Medulla oblongata (tissue), 1 donor: ENCODE data around the gene IKZF1.
A peak's percentile ranks its signal among the peaks of the same experiment; 100 is the strongest.

Source experiments
- DNase-seq: peaks from one replicate; pipeline ENCODE4 v3.0.0-alpha.2; 2015; ENCODE audit errors: extremely low spot score

The IKZF1 gene

DNA sequence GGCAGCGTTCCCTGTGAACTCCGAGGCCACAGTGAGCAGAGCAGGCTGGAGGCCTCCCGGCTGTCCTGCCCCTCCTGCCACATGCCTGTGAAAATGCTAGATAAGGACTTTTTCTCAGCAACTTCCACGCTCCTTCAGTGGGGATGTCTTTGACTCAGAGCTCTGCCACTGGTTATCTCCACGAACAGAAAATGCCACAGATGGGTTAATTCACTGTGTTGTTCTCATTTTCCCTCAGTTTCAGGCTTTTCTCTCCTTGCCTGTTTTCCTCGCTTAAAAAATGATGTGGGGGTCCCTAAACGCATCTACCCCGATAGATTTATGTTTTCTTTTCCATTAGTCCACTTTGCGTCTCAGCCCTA is 51.3 kb downstream of the IKZF1 start:
- DNase-seq: peak; percentile 22

DNA sequence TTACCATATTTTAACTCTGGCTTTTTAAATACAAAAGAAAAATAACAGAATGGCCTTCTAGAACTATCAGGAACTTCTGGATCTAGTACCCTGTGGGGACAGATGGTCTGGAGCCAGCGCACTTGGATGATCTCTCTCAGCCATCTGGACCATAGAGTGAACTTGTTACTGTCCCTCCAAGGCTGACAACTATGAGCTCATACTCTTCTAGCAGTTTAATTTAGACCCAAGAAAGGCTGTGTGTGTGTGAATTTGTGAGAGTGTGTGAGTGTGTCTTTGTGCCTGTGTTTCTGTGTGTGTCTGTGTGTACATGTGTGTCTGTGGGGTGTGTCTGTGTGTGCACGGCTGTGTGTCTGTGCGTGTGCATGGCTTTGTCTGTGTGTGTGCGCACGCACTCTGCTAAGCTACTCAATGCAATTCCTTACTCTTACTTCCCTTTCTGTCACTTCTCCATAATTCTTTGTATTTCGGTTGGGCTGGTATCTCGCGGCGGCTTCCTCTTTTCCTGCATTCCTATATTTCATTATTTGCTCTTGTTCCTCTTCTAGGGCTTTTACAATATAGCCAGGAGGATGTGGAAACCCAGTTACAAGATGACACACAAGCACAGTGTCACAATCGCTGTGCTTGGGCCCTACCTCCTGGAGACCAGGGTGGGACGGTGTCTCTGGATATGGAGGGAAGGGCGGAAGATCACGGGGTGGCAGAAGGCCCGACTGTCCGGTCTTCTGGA is 51.9 kb downstream of the IKZF1 start:
- DNase-seq: peak; percentile 71

DNA sequence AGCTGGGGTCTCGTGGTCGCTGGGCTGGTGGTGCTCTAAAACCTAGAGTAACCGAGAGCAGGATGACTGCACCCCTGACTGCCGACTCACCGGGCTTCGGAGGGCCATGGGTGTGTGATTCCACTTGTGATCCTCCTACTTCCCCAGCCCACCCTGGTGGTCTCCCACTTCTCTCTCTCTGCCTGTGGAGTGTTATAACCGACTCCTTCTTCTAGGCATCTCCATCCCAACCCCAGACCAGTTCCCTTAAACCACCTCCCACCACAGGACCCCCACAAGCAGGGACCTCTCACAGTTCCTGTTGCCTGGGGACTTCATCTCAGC is 52.4 kb downstream of the IKZF1 start:
- DNase-seq: no peak

DNA sequence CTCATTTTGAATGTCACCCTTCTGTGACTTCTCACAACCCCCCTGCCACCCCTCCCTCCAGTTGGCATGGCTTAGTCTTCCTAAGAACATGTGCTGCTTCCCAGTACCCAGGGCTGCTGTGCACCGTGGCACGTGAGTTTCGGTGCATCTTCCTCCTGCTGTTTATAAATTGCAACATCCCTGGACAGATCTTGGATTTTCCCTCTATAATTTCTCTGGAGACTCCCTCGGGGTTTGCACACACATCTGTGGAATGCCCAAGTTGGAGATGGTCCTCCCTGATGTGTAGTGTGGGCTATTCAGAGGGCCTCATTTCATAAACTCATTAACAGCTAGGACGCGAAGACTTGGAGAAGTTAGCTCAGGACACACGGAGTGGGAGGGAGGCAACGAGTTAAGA is 52.9 kb downstream of the IKZF1 start:
- no peak for DNase-seq

DNA sequence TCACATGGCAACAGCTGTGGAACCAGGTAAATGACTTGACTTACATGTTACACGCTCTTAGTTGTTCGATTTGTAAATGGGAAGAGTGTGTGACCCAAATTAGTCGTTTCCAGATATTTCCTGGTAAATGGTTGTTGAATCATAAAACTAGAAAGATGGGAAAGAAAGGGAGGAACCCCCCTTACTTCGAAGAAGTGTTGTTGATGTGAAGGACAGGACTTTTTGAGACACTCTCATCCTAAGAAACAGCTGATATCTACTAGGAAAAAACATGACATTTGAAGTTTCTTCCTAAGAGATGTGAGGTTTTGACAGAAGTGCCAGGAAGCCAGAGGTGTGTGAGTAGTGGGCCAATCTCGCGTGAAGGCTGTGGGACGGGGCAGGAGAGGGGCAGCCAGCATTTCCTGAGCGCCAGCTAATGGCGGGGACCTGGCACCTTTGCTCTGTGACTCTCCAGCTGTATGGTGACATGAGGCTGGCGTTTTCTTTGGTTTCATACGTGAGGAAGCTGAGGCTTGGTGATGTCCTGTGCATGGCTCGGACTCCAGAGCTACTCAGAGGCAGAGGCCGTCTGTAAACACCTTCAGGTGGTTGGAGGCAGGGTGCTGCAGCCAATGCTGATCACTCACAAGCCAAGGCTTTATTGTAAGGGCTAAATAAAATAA is 53.7 kb downstream of the IKZF1 start:
- no peak for DNase-seq

DNA sequence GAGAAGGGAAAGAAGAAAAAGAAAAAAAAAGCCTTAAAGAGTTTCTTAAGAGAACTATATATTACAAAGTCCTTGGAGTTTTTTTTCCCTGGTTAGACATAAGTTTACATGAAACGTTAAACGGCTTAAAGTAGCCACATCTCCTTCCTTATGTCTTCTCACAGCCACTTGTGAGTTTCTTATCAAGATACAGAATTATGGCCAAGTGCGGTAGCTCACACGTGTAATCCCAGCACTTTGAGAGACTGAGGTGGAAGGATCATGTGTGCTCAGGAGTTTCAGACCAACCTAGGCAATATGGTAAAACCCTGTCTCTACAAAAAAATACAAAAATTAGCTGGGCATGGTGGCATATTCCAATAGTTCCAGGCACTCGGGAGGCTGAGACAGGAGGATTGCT is 54.3 kb downstream of the IKZF1 start:
- no peak for DNase-seq

DNA sequence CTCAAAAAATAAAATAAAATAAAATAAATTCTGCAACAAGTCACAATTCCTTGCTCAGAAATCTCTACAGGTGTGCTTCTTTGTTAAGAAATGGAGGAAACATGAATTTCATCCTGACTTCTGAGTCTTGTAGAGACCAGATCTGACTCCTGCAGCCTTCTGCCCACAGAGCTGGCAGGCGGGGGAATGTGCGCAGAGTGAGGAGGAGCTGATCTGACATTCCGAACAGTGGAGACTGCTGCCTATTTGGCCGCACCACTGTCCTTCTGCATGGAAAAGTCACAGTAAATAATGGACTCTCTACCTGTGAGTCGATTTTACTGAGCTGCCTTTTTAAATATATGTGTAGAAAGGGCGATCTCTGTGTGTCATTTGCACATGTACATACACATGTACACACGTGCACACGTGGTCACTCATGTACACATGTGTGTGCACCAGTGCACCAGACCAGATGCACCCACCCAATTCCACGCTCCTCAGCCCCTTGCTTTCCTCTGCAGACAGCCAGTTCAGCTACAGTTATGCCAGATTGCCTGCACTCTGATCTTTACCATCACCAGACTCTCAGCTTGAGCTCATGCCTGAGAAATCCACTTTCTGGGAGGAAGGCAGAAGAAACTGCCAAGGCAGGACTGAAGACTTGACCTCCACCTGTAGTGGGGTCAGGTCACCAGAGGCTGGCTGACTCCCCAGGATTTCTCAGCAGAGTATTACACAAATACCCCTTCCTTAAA is 54.9 kb downstream of the IKZF1 start:
- DNase-seq: no peak

DNA sequence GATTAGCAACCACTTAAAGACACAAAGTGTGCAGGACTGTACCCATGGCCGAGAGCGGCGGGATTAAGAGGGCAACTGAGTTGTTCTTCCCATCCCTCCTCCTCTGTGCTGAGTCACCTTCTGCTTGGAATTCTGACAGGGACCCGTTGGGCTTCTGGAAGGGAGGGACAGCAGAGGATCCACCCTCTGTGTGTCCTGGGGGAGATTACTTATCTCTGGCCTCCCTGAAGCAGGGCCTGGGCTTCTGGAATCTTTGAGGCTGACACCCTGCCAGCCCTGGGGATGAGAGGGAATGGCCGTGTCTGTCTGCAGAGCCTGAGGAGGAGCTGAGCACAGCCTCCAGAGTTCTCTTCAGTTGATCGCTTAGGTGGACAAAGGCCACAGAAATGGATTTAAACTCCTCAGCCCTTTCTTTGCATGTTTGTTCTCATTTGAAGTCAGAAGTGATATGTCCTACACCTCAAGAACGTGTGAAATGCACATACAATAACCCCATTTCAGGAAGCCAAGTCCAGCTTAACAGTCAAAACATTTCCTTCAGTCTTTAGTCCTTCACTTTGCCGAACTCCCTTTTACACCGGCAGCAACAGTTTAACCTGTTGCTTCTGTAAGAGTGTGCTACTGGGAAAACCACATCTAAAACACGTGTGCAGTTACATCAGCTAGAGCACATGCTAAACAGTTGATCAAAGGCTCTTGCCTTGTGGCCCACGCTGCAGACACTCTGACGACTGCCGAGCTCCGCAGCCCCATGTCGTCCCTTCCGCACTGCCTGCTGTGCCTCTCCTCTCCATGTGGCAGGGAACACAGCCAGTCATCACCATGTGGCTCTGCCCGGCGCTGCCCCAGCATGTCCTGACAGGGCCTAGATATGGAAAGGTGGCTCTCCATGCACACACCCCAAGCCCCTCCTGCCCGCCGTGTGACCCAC is 55.7 kb downstream of the IKZF1 start:
- no peak for DNase-seq

DNA sequence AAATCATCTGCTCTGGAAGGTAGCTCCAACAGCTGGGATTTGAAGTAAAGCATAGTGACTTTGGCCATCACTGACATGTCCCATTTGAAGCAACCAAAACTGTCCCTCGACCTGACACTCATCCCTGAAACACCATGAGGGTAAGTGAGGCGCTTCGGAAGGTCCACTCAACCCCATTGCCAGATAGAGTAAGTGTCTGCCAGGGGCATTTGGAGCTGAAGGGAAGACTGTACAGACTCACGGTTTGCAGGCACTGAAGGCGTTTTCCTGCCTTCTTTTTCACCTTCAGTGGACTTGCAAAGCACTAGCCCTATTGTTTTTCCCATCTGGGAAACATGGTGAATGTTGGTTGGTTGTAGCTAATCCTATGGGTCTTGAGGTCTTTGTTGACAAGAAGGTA is 57.6 kb downstream of the IKZF1 start:
- DNase-seq: no peak

DNA sequence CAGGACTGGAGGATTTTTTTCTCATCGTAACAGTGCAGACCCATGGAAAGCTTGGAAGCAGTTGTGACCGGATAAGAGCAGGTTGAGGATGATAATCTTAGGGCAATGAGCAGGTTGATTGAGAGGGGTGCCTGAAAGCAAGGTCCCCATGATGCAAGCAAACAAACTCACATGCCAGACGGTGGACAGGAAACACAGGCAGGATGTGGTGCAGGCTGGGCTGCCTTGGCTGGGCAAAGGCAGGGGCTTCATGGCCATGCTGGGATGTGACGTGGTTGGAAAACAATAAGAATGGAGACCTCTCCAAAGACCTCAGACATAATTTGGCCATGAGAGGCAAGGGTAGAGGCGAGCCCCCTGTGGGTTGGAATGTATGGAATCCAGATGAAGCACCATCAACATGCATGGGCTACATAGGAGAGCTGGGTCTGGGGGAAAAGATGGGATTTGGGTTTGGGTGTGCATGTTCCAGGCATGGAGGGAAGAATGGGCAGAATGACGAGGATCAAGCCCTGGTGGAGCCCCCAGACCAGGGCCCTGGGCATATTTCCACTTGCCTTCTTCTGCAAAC is 58.3 kb downstream of the IKZF1 start:
- DNase-seq: no peak

DNA sequence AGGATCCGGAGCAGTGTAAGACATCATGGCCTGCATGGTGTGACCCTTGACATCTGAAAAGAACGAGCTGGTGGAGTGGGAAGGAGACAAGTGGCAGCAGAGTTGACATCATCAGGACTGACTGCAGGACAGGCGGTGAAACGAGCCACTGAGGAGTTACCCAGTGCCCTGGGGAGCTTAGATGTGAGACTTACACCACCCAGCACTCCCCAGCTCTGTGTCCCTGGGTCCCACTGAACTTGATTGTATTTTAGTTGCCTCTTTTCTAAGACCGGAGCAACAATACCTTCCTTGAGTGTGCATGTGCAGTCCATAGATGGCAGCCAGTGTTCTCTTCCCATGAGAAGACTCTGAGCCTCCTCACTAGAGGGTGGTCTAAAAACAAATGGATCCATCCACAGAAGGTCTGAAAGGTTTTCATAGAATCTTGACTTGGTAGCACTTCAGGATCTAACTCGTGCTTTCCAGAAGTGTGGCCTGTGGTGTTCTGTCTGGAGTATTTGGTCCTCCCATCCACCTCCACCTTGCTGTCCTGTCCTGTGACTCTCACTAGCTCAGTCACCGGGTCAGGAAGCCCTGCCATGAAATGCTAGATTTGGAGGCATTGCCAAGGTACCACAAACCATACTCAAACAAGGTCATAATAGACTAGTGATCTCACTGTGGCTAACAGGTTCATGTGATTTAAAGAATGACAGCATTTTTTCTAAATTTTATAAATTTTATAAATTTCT is 59.0 kb downstream of the IKZF1 start:
- no peak for DNase-seq

DNA sequence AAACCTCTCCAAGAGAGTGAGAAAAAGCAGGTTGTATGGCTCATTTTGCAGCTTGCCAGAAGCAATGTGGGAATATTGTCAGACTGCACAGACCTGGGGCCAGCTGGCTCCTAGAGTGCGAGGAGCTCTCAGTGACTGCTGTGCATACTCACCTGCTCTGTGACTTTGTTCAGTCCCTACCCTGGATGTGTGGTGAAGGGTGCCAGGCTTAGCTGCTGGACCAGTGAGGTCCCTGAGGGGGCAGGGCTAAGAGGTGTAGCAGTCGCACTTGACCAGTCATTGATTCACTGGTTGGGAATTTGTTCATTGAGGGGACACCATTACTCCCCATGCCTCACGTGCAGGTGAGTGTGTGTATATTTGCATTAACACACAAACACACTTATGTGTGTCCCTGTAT is 60.1 kb downstream of the IKZF1 start:
- no peak for DNase-seq

DNA sequence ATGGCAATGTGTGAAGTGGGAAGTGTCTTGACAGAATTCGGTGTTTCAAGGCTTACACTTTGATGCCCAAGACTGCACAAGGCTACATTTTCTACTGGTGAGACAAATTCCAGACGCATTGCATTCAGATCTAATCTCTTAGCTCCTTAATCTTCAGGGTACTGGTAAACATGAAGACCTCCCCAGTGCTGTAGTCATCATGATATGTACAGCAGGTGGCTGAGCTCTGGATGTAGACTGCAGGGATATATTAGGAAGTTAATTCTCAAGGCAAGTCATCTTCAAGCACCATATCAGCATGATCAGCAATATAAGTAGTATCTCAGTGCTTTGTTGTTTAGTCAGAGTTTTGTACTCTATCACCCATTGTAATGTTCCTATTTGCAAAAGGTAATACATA is 61.8 kb downstream of the IKZF1 start:
- DNase-seq: no peak

DNA sequence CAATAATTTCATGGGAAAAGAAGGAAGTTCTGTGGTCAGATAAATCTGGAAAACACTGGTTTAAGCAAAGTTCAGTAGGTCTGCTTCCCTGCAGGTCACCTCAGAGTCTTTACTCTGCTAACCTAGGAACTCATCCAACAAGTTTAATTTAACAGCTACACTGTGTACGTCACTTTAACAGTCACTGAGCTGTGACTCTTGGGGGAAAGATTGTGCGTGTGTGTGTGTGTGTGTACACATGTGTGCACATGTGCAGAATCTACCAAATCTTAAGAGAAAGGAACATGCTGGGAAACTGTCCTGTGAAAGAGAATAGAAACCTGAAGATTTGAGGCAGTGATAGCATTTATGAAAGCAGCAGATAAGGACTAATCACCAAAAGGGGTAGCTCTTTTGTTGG is 62.6 kb downstream of the IKZF1 start:
- DNase-seq: no peak

DNA sequence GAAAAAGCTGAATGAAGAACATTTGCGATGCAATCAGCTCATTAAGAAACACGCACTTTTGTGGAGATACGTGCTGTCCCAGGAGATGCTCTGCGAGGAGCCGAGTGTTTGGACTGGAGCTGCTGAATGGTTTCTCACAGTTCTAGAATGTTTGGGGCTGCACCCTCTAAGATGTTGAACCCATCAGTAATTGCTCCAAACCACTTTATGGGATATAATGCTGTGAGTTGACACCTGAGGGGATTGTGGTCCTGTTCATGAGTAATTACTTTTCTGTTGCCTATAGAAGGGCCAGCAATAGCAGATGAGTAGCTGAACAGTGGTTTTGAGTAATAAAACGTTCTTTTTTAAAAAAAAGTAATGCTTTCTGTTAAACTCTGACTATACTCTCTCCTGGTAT is 63.1 kb downstream of the IKZF1 start:
- no peak for DNase-seq

DNA sequence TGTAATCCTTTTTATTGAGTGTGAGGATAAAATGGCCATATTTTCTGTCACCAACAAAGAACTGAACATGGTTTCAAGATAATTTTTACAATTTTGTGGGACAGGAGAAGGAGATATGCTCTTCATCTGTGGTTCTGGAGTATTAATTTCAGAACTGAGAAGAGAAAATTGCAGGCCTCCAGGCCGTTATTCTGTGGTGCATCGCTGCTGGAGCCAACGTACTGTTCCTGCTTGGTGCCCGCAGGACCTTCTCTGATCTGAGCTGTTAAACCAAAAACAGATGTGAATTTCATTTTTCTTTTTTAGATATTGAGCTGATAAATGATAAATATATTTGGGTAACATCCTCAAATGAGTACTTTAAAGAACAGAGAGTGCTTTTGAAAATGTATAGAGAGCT is 63.9 kb downstream of the IKZF1 start:
- DNase-seq: no peak

DNA sequence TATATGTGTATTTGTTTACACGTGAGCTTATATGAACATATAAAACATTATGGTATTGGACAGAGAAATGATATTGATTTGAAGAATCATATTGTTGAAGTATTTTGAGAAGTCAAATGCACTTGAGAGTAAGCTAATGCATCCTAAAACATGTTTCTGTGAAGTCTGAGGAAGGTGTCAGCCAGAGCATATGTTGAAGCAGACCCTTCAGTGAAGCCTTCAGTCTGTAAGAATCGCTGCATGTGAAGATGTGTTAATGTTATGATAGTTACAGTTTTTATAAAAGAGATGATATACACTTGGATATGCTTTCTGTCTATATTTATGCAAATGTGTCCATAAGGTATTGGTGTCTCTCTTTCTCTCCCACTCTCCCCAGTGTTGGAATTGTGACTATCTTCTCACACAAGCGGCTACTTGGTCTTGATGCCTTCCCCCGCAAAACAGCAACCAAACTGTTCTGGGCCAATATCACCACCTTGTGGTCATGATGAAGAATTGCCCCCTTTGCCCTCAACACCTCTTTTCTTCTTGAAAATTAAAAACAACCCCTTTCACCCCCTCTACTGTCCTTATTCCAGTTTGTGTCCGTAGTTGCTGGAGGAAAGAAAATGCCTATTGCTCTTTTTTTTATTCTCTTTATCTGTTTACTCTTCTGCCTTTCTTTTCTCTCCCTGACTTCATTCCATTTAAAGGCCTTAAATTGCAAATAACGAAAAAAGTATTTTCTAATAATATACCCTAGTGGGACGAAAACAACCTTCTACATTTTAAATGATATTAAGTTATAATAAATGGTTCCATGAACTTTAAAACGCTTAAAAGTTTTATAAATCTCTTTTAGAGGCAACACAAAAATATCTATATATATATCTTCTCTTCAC is 64.9 kb downstream of the IKZF1 start:
- no peak for DNase-seq

DNA sequence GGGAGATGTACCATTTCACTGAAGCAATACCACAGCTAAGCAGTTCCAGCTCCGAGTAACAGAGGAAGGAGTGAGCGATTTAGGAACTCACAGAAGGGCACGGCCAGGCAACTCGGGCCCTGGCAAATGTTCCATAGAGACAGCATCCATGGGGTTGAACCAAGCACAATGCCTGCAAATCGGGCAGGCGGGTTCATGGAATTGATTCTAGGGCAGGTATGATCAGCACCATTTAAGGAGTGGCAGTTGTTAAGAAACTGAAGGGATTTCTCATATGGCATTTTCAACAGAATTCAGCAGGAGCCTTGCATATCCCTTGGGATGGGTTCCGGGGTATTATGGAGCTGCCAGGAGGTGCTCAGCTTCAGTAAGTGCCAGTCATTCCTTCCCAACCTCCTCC is 66.4 kb downstream of the IKZF1 start:
- DNase-seq: no peak

DNA sequence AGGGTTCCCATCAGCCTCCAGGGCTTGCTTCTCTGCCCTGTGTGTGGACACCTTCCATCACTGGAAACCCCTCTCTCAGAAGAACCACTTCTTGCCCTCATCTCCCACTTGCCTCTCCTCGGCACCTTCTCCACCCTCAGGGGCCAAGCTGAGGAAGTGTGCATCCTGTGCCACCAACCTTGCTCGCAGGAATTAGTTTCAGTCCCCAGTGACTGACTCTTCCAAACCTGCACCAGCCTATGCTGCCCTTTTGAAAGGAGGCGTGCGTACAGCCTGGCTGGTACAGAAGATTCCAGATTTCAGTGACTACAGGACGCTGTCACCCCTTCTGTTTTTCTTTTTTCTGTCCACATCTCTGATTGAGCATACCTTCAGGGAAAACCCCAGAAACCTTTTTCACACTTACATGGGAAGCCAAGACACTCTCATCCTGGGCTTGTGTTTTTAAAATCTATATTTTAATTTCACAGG is 67.1 kb downstream of the IKZF1 start:
- DNase-seq: no peak

DNA sequence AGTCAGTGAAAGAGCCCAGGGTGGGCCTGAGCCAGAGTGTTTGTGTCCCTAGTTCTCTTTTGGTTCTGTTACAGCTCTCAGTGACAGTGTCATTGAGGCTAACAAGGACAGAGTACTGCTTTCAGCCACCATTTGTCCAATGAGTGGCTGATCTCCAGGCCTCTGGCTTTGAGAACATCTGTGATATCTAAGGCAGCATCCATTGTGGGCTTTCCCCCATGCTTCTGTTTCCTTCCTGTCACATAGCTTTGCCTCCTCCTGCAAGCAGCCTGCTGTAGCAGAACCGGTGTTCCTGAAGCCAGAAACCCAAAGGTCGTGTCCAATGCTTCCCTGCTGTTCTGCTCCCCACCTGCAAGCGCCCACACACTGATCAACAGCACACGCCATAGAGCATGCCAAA is 68.4 kb downstream of the IKZF1 start:
- DNase-seq: no peak
